ENCODE measurements around the gene SSPN.

The SSPN gene

DNA sequence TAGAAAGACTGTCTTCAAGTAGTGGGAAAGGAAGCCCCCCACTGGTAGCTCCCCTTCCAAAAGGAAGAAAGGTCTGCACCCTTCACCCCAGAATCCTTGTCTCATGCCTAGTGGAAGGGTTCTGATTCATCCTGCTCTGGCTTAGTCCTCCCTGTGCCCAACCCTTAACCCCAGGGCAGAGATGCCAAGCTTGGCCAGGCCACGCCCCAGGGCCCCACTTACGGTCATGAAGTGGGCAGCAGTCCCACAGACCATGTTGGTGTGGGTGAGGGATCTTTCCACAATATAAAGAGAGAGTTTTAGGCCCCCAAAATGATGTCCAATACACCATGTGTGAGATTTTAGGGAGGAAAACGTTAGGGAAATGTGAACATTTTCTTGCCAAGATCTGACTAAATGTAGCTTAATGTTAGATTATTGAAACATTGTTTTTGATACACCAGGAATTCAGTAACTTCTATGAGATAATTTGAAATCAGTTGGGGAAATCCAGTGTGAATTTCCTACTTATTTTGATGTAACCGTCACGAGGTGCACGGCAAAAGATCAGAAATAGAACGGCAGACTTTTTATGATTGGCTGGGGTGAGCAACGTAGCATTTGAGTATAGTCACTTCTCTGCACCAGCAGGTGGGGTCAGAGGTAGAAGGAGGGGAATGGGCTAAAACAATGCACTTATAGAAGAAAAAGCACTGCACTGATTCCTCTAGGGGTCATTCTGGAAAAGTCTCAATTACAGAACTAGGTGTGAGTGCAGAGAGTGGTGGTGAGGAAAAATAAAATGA is 8.2 kb upstream of the SSPN start:
- no peak for DNase-seq (ENCODE audit: low spot score)

DNA sequence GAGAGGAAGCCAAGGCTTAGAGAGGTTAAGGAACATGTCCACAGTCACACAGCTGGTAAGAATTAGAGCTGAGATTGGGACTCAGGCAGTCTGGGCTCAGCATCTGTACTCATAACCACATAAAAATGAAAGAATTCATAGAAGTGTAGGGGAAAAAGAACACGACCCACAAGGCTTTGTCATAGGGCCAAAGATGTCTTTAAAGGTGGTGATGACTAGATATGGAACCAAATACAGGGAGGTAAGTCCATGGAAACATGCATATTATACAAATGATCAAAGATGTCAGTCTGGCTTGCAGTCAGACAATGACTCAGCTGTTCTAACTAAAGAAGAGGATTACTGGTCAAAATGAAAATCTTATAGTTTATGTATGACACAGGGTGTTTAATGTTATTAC is 7.2 kb upstream of the SSPN start:
- no peak for DNase-seq (ENCODE audit: low spot score)

DNA sequence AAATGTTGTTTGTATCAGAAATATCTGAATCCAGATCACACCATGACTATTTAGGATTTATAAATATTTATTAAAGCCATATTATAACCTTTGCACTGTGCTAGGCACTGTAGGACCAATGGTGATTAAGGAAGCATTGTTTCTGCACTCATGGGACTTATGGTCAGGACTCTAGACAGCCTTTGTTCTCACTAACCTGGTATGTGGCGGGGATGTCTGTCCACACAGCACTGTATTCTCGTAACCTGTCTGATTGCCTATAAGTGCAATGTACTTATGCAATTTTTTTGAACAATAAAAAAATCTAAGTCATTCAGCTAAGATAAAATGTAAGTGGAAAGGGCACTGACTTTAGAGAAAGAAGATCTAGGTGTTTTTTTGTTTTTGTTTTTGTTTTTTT is 6.7 kb upstream of the SSPN start:
- no peak for DNase-seq (ENCODE audit: low spot score)

DNA sequence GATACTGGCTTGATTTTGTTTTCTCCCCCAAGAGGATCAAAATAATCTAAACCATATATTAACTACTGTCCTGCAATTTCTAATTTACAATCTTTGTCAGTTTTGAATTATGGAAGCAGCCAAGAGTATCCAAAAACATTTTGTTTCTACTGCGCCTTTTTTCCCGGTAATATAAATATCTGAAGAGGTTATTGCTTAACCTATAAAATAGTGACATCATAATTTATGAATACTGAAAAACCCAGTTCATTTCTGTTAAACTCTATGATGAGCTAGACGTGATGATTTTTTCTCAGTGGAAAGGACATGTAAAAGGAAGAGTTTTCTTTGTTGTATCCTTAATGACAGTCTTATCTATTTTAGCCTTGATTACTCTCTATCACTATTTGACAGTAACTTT is 3.2 kb upstream of the SSPN start:
- DNase-seq (ENCODE audit: low spot score): no peak

DNA sequence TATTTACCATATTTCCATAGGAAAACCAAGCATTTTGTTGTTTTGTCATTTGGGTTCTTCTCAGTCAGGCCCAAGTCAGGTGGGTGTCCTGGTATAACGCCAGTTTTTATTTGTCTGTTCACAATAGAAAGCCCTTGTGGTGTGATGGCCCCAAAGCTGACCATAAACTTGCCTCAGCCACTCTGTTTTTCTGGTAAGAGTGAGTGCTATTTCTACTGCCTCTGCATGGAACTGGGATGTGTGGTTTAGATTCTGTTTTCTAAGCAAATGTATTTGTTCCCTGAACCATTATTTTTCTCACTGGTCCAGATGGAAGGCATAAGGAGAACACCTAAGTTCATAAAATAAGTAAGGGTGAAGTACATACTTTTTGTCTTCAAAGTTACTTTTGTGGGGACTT is 1.8 kb upstream of the SSPN start:
- no peak for DNase-seq (ENCODE audit: low spot score)

DNA sequence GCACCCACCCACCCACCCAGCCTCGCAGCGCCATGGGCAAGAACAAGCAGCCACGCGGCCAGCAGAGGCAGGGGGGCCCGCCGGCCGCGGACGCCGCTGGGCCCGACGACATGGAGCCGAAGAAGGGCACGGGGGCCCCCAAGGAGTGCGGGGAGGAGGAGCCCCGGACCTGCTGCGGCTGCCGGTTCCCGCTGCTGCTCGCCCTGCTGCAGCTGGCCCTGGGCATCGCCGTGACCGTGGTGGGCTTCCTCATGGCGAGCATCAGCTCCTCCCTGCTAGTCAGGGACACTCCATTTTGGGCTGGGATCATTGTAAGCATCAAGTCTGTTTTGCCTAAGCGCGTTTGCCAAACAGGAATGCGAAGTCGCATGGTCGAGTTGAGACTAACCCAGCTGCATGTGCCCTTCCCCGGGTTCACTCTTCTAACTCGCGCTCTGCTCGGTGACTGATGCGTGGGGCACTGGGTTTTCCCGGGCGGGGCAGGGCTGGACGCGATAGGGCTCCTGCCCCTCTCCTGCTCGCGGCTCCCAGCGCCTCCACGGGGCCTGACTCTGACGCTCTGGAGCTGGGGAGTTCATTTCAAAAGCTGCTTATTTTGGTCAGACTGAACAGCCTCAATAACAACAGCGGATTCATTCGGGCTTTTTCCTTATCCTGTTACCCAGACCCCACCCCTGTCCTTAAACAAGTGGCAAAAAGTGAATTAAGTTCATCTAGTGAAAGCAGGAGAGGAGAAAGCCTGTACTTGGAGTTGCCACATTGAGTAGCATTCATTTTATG is 458 bp downstream of the SSPN start:
- peak; percentile 41 for DNase-seq (ENCODE audit: low spot score)

DNA sequence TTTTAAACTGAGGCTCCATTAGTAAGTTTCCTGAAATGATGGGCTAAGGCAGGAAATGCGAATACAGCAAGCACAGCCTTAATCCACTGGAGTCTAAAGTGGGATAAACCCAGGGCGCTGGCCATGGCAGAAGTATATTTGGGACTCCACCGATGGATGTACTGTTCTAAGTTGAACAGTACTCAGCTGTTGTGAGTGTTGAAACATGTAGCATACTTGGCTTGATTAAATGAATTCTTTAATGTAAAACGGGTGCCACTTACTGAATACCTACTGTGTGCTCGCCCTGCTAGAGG is 996 bp downstream of the SSPN start:
- no peak for DNase-seq (ENCODE audit: low spot score)

DNA sequence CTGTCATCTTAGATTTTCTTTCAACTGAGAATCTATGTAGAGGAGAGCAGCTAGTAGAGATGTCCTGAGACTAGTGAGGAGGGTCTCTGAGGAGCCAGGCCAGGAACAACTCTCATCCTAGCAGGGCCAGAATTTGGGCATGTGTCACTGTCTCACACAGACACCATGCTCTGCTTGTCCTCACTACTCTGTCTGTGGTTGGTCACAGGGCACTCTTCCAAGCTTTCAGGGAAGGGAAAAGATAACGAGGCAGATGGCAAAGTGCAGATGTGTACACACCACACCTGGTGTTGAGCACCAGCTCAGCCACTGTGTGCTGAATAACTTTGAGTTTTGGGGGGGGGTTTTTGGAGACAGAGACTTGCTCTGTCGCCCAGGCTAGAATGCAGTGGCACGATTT is 2.5 kb downstream of the SSPN start:
- no peak for DNase-seq (ENCODE audit: low spot score)

DNA sequence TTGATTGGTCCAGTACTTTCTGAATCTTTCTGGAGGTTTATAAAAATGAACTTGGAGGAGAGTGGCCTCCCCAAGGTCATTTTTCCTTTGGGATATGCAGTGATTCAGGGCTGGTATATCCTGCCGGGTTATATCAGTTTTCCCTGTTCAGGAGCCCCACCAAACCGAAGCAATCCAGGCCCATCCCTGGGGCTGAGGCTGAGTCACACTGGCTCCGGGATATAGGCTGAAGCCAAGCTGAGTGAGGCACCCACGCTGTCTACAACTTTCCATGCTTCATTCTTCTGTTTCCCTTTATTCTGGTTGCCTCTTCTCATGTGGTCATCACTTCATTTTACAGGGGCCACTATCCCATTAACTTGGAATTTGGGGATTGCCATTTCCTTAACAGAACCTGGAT is 3.4 kb downstream of the SSPN start:
- peak; percentile 46 for DNase-seq (ENCODE audit: low spot score)

DNA sequence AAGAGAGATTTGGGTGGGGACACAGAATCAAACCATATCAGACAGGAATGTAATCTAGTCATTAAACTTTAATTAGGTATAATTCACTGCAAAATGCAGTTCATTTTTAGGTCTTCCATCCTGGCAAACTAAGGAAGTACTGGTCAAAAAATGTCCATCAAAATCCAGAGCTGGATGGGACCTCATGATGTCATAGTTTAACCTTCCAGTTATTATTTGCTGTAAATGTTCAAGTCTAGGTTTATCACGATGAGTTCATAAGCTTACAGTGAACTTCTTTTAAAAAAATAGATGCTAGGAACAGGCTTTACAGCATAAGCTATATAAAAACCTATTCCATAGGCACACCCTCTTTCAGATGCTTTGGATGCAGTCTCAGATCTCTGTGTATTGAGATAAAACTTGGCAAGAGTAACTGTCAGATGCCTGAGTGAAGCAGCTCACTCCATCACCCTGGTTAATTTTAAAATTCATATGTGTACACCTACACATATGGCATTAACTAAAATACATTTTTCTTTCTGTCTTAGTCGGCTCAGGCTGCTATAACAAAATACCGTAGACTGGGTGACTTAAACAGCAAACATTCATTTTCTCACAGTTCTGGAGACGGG is 7.9 kb downstream of the SSPN start:
- no peak for DNase-seq (ENCODE audit: low spot score)

DNA sequence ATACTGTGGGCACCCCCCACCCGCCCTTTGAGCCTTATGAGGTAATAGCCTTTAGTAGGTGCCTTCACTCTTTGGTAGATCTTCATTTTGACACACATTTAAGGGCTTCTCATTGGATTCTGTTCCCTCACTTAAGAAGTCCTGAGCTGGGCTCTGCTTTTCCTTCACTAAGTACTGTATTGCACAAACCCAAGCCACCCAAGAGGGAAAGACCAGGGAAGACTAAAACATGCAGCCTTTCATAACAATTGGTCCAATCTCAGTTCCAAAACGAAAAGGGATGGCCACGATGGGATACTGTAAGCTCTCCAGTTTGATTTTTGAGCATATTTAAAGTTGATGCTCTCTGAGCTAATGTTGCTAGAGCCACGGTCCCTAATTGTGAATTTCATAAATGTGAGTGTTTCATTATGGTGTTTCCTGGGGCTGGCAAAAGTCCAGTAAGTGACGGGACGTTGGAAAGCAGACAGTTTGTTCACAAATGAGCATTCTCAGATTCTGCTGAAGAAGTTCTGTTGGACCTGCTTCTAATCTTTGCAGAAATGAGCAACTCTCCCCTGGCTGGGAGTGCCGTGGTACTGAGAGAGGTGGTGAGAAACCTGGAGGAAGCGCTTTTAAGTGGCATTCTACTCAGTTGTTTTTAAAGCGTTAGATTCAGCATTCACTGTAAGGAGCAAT is 9.4 kb downstream of the SSPN start:
- DNase-seq (ENCODE audit: low spot score): no peak

DNA sequence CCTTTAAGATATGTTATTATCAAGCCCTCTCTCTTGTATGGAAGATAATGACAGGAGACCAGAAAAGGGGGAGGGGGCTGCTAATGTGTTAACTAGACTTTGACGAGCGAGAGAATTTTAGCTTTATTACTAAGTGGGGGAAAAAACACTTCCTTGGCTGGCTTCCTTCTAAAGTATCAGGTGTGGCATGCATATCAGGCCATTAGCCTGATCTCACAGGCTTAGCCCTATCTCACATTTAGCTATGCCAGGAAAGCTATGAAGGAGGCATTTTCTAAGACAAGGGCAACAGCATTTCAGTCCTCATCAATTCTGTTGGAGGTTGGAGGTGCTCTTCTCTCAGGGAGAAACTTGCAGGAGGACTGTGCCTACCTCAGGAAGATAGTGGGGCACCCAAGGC is 9.9 kb downstream of the SSPN start:
- no peak for DNase-seq (ENCODE audit: low spot score)

DNA sequence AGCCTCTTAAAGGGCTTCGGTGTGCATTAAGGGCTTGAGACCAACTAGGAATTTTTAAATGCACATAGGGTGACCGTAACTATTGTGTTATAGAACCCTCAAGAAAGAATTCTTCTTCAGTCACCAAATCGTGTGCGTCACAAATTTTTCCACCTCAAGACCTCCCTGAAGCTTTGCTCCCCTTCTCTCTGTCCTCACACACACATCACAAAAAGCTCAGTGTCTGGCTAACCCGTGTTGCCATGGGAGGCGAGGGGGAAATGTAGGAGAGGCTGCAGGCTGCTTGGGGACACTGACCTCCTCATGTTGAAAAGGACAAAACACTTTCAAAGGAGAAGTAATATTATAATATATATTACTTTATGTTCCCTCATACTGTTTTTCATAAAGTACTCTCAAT is 10.6 kb downstream of the SSPN start:
- DNase-seq (ENCODE audit: low spot score): no peak

DNA sequence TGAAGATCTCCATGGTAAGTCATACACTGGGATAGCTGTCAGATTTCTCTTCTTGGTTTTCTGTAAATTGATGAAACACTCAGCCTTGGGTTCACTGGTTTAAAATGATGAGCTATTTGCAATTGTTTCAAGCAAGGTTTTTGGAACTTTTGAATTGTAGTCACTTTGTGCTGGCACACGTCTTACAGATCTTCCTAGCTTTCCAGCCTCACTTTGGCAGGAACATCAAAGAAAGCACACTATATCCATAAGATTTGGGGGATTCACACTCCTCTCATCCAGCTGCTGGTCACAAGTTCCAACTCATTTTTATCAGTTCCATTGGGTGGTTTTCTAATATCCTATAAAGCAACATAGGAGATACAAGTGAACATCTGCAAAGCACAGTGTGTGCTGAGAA is 16.0 kb downstream of the SSPN start:
- DNase-seq (ENCODE audit: low spot score): no peak

DNA sequence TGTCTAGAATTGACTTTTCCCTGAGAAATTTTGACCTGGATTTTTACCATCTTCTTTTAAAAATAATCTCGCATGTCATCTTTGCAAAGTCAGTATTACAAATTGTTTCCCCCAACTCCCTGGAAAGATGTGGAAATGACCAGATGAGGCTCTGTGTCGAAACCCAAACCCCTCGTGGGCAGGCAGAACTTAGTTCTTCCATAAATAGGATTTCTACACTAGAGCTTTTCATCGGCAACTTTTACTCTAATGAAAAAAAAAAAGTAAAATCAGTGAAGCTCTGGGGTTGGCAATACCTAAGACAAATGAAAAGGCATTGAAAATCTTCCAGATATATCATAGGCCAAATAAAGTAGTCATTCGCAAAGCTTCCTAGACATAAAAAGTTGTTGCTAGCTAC is 17.0 kb downstream of the SSPN start:
- no peak for DNase-seq (ENCODE audit: low spot score)

DNA sequence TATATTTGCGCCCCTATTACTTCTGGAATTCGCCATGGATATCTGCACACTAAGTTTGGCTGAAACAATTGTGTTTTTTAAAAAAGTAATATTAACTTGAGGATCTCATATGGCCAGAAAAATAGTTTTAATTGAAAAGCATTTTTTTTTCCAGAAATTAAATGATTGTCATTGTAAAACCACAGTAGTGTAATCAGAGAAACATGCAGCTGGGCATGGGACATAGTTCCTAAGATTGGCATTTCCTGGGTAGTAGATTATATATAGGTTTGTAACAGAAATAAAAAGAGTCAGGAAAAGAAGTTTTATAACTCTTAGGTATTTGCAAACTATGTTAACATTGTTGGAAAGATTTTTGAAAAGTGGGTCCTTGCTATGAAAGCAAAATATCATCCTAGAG is 17.6 kb downstream of the SSPN start:
- no peak for DNase-seq (ENCODE audit: low spot score)

DNA sequence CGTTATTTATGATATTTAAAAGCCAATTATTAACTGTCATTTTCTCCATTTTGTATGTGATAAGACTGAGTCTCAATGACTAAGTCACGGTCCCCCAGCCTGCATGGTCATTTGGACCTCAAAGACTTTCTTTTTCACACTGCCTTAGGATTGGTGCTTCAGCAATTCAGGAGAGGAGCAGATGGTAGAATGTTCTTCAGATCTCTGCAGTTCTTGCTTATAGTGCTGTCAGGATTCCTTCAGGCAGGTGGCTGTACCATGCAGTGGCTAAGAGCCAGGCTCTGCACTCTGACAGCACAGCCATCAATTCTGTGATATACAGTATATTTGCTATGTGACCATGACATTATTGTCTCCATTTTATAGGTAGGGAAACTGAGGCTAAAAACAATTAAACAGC is 18.7 kb downstream of the SSPN start:
- no peak for DNase-seq (ENCODE audit: low spot score)

DNA sequence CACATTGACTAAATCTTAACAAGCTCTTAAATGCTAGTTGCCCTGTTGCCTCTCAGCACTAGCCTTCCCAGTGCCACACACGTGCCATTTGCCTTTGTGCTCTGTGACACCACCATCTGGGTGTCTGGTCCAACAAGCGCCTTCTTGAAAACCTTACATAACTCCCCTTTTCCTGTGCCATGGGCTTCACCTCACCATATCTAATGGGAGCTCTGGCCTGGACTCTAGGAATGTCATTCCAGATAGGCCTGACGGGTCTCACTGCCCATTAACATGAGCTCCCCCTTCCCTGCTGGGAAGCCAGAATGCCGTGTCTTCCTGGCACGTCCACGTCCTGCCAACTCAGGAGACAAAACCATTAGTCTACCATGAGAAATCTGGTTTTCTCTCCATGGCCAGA is 24.4 kb downstream of the SSPN start:
- DNase-seq (ENCODE audit: low spot score): no peak

DNA sequence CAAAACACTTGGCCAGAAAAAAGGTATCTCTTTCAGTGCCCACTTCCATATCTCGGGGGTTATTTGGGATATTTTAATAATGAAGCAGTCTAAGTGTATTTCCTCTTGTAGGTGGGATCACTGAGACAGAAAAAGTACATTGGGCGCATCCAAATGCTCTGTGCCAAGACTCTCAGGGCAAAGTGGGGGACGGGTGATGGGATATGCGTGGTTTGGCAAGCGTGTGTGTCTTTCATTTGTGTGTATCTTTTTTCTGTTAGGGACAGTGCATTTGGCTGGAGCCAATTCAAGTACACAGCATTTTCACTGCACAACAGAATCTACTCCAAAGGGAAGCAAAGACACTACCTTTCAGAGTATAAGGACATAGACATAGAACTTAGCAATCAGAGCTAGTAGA is 29.3 kb downstream of the SSPN start:
- DNase-seq (ENCODE audit: low spot score): no peak

DNA sequence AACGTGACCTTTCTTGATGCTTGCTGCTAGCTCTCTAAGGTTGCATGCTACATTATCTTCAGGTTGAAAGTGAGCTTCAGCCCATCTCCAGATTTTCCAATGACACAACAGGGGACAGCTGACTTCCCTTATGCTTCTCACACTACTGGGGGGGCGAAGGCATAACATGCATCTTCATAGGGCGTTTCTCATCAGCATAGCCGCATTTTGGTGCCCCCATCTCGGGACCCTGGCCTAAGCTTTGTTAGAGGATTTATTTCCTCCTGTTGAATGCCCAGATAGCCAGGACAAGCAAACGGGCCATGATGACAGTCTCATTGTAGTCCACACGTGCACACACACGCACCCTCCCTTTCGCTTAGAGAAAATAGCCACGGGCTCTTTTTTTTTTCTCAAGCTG is 30.7 kb downstream of the SSPN start:
- DNase-seq (ENCODE audit: low spot score): no peak

DNA sequence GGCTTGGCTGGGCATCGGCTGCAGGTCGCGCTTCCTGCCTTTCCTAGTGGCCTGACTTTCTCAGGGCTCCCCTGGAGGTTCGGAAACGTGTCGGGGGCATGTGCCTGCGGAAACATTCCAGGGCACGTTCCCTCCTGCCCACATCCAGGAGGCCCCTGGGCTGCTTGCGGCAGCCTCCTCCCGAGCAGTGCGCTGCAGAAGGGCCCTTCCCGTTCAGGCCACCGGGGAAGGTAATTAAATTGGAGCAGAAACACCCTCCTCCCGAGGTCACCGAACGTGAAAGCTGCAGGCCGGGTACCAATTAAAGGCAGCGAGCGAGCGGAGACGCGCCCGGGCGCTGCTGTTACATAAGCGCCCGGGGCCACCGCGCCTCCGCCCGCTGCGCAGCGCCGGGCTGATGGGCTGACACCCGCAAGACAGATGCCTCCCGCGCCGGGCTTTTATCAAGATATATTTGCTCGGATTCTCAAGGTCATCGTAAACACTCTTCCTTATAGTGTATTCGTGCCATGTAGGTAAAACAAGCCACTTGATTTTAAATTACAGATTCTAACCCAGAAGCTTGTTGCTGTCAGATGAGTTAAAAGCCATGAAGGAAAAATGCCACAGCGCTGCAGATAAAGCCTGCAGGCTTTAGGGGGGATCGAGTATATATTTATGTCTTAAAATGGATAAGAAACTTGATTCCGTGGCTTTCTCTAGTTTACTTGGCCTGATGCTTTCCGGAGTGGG is 31.4 kb downstream of the SSPN start:
- no peak for DNase-seq (ENCODE audit: low spot score)

DNA sequence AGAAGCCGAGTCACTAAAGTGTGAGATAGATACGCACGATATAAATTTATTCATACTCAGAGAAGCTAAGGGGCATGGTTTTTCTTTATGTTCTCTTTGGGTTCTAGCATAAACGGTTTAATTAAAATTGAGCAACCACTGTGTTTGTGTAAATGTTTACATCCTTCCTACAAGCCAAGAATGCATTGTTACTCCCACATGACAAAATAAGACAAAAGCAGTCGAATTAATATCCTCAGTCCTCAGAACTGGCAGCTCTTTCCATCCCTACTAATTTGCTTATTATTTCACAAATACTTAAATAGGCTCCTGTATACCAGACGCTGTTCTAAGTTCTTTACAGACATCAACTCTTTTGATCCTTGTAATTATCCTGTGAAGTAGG is 32.0 kb downstream of the SSPN start:
- no peak for DNase-seq (ENCODE audit: low spot score)

All from LoVo (cell line).